HepG2 (cell line): ENCODE measurements around the gene RAB33B. TPM values are rescaled to one million over a fixed set of nuclear protein-coding genes. Genes with fewer than 3 reads are reported as not detected.

Experiments used
- ATAC-seq: fragments of 200-7000 bp; cut with Tn5 transposase; 3 replicates; pipeline ENCODE4 v1.9.1; 2020; ENCODE audit warnings: mild to moderate bottlenecking, moderate library complexity
- BruUV-seq: library from RNA; stranded (reverse); fragments of 400-500 nt; replicated peaks from 2 replicates; lab custom pipeline; 2021; lab: Mats Ljungman, UMichigan
- CTCF ChIA-PET: fragments of 300-600 bp; formaldehyde crosslinking; extraction: SDS; loops from one replicate; lab custom pipeline; 2021; ENCODE audit warnings: low total read pairs, inconsistent platforms, low intra/inter-chr PET ratio; lab: Yijun Ruan, JAX
- POLR2A ChIA-PET: fragments of 350-600 bp; sonication (Branson Sonifier 250); formaldehyde crosslinking; loops from one replicate; lab custom pipeline; 2020; ENCODE audit warnings: antibody characterized with exemption, inconsistent platforms; lab: Yijun Ruan, JAX
- DNase-seq: peaks from one replicate; pipeline ENCODE4 v3.0.0-alpha.2; 2015; ENCODE audit warnings: low spot score
- FAIRE-seq: peaks from 3 replicates; lab custom pipeline; 2011; peaks lifted over from hg19 to GRCh38; lab: Jason Lieb, UNC
- H2AFZ ChIP-seq: one replicate; pipeline ENCODE4 v1.6.1; 2011; ENCODE audit warnings: low read length, inconsistent platforms
- H3K27ac ChIP-seq: fragments of 300-600 bp; 3 replicates; pipeline ENCODE4 v1.8.0; 2011; ENCODE audit warnings: mixed run types, mild to moderate bottlenecking, mixed read lengths, low read length, inconsistent platforms; ENCODE audit not compliant: insufficient read depth; ENCODE audit errors: extremely low read length
- H3K27me3 ChIP-seq, 2 experiments: fragments of 200-600 bp in 1 of 2; 2 replicates in 1 of 2; 3 replicates in 1 of 2; pipeline versions ENCODE4 v1.6.0 to v1.8.0; 2011; ENCODE audit warnings: low read length in 2 of 2, mild to moderate bottlenecking in 2 of 2, moderate library complexity in 2 of 2, inconsistent platforms in 1 of 2; ENCODE audit not compliant: insufficient read depth in 2 of 2, control insufficient read depth in 1 of 2
- H3K36me3 ChIP-seq, 2 experiments: fragments of 200-600 bp in 1 of 2; replicated peaks in 1 of 2; 2 replicates in 1 of 2; 3 replicates in 1 of 2; pipeline versions ENCODE4 v1.5.1 to v1.8.0; 2011; ENCODE audit warnings: low read length in 2 of 2, inconsistent platforms in 1 of 2; ENCODE audit not compliant: insufficient read depth in 2 of 2, control insufficient read depth in 1 of 2
- H3K4me1 ChIP-seq: 2 replicates; pipeline ENCODE4 v1.5.1; 2012; ENCODE audit warnings: low read length, inconsistent platforms; ENCODE audit not compliant: insufficient read depth
- H3K4me2 ChIP-seq: 2 replicates; pipeline ENCODE4 v1.6.0; 2011; ENCODE audit warnings: low read depth, low read length, inconsistent platforms
- H3K4me3 ChIP-seq, 3 experiments: fragments of 200-600 bp in 1 of 3; sonication (generic), shearing (Covaris generic) in 1 of 3; replicated peaks in 1 of 3; 2 replicates each; pipeline ENCODE4 v1.5.1; 2011 to 2016; ENCODE audit warnings: low read length in 3 of 3, inconsistent platforms in 2 of 3, low read depth in 2 of 3, mild to moderate bottlenecking in 2 of 3, control low read depth in 1 of 3, mixed read lengths in 1 of 3; ENCODE audit not compliant: insufficient read depth in 1 of 3
- H3K79me2 ChIP-seq: one replicate; pipeline ENCODE4 v1.6.1; 2011; ENCODE audit warnings: low read length, inconsistent platforms; ENCODE audit not compliant: insufficient read depth
- H3K9ac ChIP-seq: 2 replicates; pipeline ENCODE4 v1.6.0; 2011; ENCODE audit warnings: mild to moderate bottlenecking, low read depth, low read length, inconsistent platforms; ENCODE audit not compliant: insufficient read depth
- H3K9me3 ChIP-seq: 2 replicates; pipeline ENCODE4 v1.5.1; 2012; ENCODE audit warnings: mild to moderate bottlenecking, low read length
- H4K20me1 ChIP-seq: 2 replicates; pipeline ENCODE4 v1.6.0; 2011; ENCODE audit warnings: inconsistent platforms, mild to moderate bottlenecking, low read length, moderate library complexity; ENCODE audit not compliant: insufficient read depth
- AFF4 ChIP-seq: sonication (generic); formaldehyde crosslinking; IDR thresholded peaks from 2 replicates; pipeline ENCODE4 v1.4.0; 2020; ENCODE audit warnings: missing genetic modification reagents
- ATF5 ChIP-seq: sonication (generic); formaldehyde crosslinking; IDR thresholded peaks from 2 replicates; pipeline ENCODE4 v1.4.0; 2020; ENCODE audit warnings: mild to moderate bottlenecking, low read depth, missing genetic modification reagents
- CHD2 ChIP-seq: IDR thresholded peaks from 2 replicates; pipeline ENCODE4 v1.6.1; 2011; ENCODE audit warnings: low read depth, low read length, improper control_type of control experiment
- GATA4 ChIP-seq: sonication (generic); IDR thresholded peaks from 2 replicates; pipeline ENCODE4 v1.6.1; 2016; ENCODE audit warnings: antibody characterized with exemption, low read depth, borderline replicate concordance
- GTF3A ChIP-seq: sonication (generic); formaldehyde crosslinking; conservative IDR thresholded peaks from 2 replicates; pipeline ENCODE4 v1.4.0; 2020; ENCODE audit warnings: mild to moderate bottlenecking, missing genetic modification reagents
- HOXA9 ChIP-seq: sonication (generic); formaldehyde crosslinking; IDR thresholded peaks from 2 replicates; pipeline ENCODE4 v1.8.1; 2022; ENCODE audit warnings: missing genetic modification reagents, mild to moderate bottlenecking, moderate library complexity, borderline replicate concordance
- NCOR1 ChIP-seq: fragments of 200-600 bp; sonication (generic); IDR thresholded peaks from 2 replicates; pipeline ENCODE4 v1.7.0; 2017; ENCODE audit warnings: antibody characterized with exemption, low read length, borderline replicate concordance
- NFKB2 ChIP-seq: sonication (generic); formaldehyde crosslinking; IDR thresholded peaks from 2 replicates; pipeline ENCODE4 v1.4.0; 2020; ENCODE audit warnings: missing genetic modification reagents, borderline replicate concordance
- SNAPC5 ChIP-seq: sonication (generic); formaldehyde crosslinking; IDR thresholded peaks from 2 replicates; pipeline ENCODE4 v1.8.1; 2023; ENCODE audit warnings: mild to moderate bottlenecking, missing genetic modification reagents, borderline replicate concordance
- SUZ12 ChIP-seq: fragments of 150-350 bp; IDR thresholded peaks from 2 replicates; pipeline ENCODE4 v1.6.1; 2014; ENCODE audit warnings: low read depth, low read length
- ZBTB20 ChIP-seq: sonication (generic); formaldehyde crosslinking; IDR thresholded peaks from 2 replicates; pipeline ENCODE4 v1.8.1; 2023; ENCODE audit warnings: missing genetic modification reagents, low read depth, mild to moderate bottlenecking, borderline replicate concordance
- ZNF33A ChIP-seq: sonication (generic); formaldehyde crosslinking; IDR thresholded peaks from 2 replicates; pipeline ENCODE4 v1.5.1; 2020; ENCODE audit warnings: missing genetic modification reagents, mild to moderate bottlenecking, moderate library complexity, borderline replicate concordance
- ZNF619 ChIP-seq: sonication (generic); formaldehyde crosslinking; IDR thresholded peaks from 2 replicates; pipeline ENCODE4 v1.4.0; 2020; ENCODE audit warnings: mild to moderate bottlenecking, missing genetic modification reagents
- ZNF703 ChIP-seq: sonication (generic); formaldehyde crosslinking; IDR thresholded peaks from 2 replicates; pipeline ENCODE4 v1.5.1; 2020; ENCODE audit warnings: missing genetic modification reagents, mild to moderate bottlenecking, moderate library complexity, borderline replicate concordance
- ZNF773 ChIP-seq: sonication (generic); formaldehyde crosslinking; IDR thresholded peaks from 2 replicates; pipeline ENCODE4 v1.4.0; 2020; ENCODE audit warnings: missing genetic modification reagents, borderline replicate concordance
- WGBS: methylation state at CpG from one replicate; pipeline ENCODE4 v1.1.6; 2017; ENCODE audit warnings: low lambda C conversion rate; 5-methylcytosine and 5-hydroxymethylcytosine counted together
- in situ Hi-C: cut with HindIII; loops from 2 replicates; pipeline ENCODE4 v1.10.0; 2017; ENCODE audit warnings: low pct_unique_long_range_greater_than_20kb; ENCODE audit not compliant: extremely low pct_ligation_motif_present
- intact Hi-C: fragments of 100-400 bp; cut with micrococcal nuclease; formaldehyde crosslinking; loops from one replicate; pipeline ENCODE4 v1.10.0; 2022; ENCODE audit not compliant: unreplicated experiment
- polyA plus RNA-seq, 8 experiments: library from polyadenylated mRNA; depleted of rRNA in 3 of 8; stranded (reverse) in 7 of 8; unstranded in 1 of 8; fragments of >200 nt; fragmentation: Illumina TruSeq in 4 of 8; extraction: Trizol in 4 of 8; gene quantifications; 2 replicates each; pipeline versions ENCODE4 v1.2.1 to v1.2.3, GENCODE V29; 2011 to 2016; ENCODE audit warnings: low read depth in 4 of 8, missing spikeins in 1 of 8, mixed read lengths in 1 of 8; ENCODE audit not compliant: insufficient read depth in 1 of 8
- total RNA-seq, 5 experiments: library from RNA; depleted of rRNA; stranded (reverse); fragments of >200 nt; fragmentation: Illumina TruSeq; extraction: Trizol; gene quantifications; 2 replicates each; pipeline ENCODE4 v1.2.3, GENCODE V29; 2016; ENCODE audit warnings: low read depth in 1 of 5

Gene RAB33B
- total and polyA plus RNA-seq, 2 of the 13 experiments (the other 11 are each of a cell fraction or from before 2014, with no cell fraction given): 7.6 to 8.1 TPM

- ATAC-seq (no peak), FAIRE-seq (no peak), DNase-seq (no peak)
- no peak overlapping the region for H2AFZ ChIP-seq
- POLR2A ChIA-PET: no interaction called here
- H3K4me1 ChIP-seq: peaks cover 17% of the 10 kb centered on the region
- H3K4me3 ChIP-seq: no peak overlapping the region
- in situ Hi-C loops (no loop called here), intact Hi-C loops (no loop called here)
- H4K20me1 ChIP-seq: no peaks in the 10 kb centered on the region
- no TSS peak for BruUV-seq
- H3K36me3 ChIP-seq: no peaks in the 10 kb centered on the region
- WGBS: 44% methylated on average over 4 of the region's 4 CpGs
- H3K79me2 ChIP-seq: no peaks in the 10 kb centered on the region
- H3K9ac ChIP-seq: no peak overlapping the region
- H3K27ac ChIP-seq: no peak overlapping the region
- no peaks in the 10 kb centered on the region for H3K9me3 ChIP-seq
- CTCF ChIA-PET: no interaction called here
- peaks cover 0 to 5% of the 10 kb centered on the region in 2 experiments; a peak in 2 of 5 replicates for H3K27me3 ChIP-seq
- no peak overlapping the region for H3K4me2 ChIP-seq
- TF ChIP-seq NFKB2 (CRISPR knock-in tag): no peak
- no peak for TF ChIP-seq ATF5 (CRISPR knock-in tag)
- TF ChIP-seq, all 625 proteins: peak for 0
Observed at GRCh38 chr4:139493176-139493575, 39.3 kb downstream of the RAB33B start.

GRCh38 chr4:139499186-139499585, 45.3 kb downstream of the RAB33B start:
- WGBS: 32% methylated on average over 4 of the region's 4 CpGs
- FAIRE-seq (no peak), ATAC-seq (no peak), DNase-seq (no peak)
- no peaks in the 10 kb centered on the region for H3K79me2 ChIP-seq
- intact Hi-C loops: loop anchor here (5.0 kb wide), 1 partner anchor 42 kb away; no protein-coding TSS in a partner anchor
- no peaks in the 10 kb centered on the region for H3K9me3 ChIP-seq
- no peaks in the 10 kb centered on the region for H3K36me3 ChIP-seq
- H3K4me3 ChIP-seq: no peak overlapping the region
- CTCF ChIA-PET: no interaction called here
- H3K4me2 ChIP-seq: no peak overlapping the region
- H3K4me1 ChIP-seq: peaks cover 26% of the 10 kb centered on the region
- BruUV-seq: no TSS peak
- in situ Hi-C loops: no loop called here
- POLR2A ChIA-PET: no interaction called here
- H3K9ac ChIP-seq: no peak overlapping the region
- H3K27me3 ChIP-seq: peaks cover 0 to under 1% of the 10 kb centered on the region in 2 experiments; a peak in 1 of 5 replicates
- no peaks in the 10 kb centered on the region for H4K20me1 ChIP-seq
- no peak overlapping the region for H2AFZ ChIP-seq
- H3K27ac ChIP-seq: no peak overlapping the region
- TF ChIP-seq GTF3A (CRISPR knock-in tag): no peak
- TF ChIP-seq GATA4: no peak
- TF ChIP-seq ZBTB20 (CRISPR knock-in tag): no peak
- no peak for TF ChIP-seq HOXA9
- TF ChIP-seq AFF4: no peak
- TF ChIP-seq SUZ12: no peak
- no peak for TF ChIP-seq ZNF619 (CRISPR knock-in tag)
- TF ChIP-seq NCOR1: no peak
- TF ChIP-seq SNAPC5 (CRISPR knock-in tag): no peak
- TF ChIP-seq ZNF33A (CRISPR knock-in tag): no peak
- no peak for TF ChIP-seq ZNF703 (CRISPR knock-in tag)
- TF ChIP-seq CHD2: no peak
- TF ChIP-seq ZNF773: no peak
